Body of pancreas (tissue), 4 donors: Measurements from ENCODE around the gene EIF2B1.

Source experiments
- CTCF ChIP-seq, 7 experiments: fragments of 450-650 bp in 4 of 7; fragments of 200-600 bp in 3 of 7; sonication (generic) in 3 of 7; IDR thresholded peaks; one replicate each; pipeline ENCODE4 v1.5.1; 2016 to 2019; ENCODE audit warnings: antibody characterized with exemption in 7 of 7
- POLR2A ChIP-seq, 3 donors: fragments of 450-650 bp; IDR thresholded peaks; one replicate each; pipeline ENCODE4 v1.6.1; 2016; ENCODE audit warnings: antibody characterized with exemption in 3 of 3, mild to moderate bottlenecking in 2 of 3

GRCh38 chr12:123580772-123581171, 52.7 kb downstream of the EIF2B1 start:
- TF ChIP-seq CTCF (IDR thresholded peaks at IDR 0.05) (no peak), POLR2A (IDR thresholded peaks at IDR 0.05) (peak in 1 of 3 donors; percentile 2)
